ENCODE results near the gene FAM171A1. TPM values are rescaled to one million over a fixed set of nuclear protein-coding genes. Genes with fewer than 3 reads are reported as not detected.

FAM171A1 gene
- total RNA-seq, 1 experiment from 2014 or later = 5.3 TPM

Small RNA genes lying within 50 kb of the gene (small RNA-seq; reads per million reads assigned to genes)
- 0 reads per million in 2 experiments for gene AL590365.1

Other genes starting within 250 kb of the FAM171A1 start
- 3.3 and 4.5 TPM in 2 replicates for gene NMT2, start 202.6 kb downstream of the FAM171A1 start, total RNA-seq (2014; rRNA removed; shearing (Covaris generic))